ENCODE results near the gene PPIE.

Gene PPIE

GRCh38 chr1:39738622-39739366 is at the start of gene PPIE:
TSS of gene PPIE (plus strand) at chr1:39738882. CDS start at chr1:39738901, 19 bp downstream.
- DNase-seq (ENCODE audit: insufficient read length, low spot score) (peak; percentile 85), FAIRE-seq (no peak)
- TF ChIP-seq CTCF (IDR thresholded peaks at IDR 0.05; ENCODE audit: insufficient read depth, missing control alignments) = no peak

DNA sequence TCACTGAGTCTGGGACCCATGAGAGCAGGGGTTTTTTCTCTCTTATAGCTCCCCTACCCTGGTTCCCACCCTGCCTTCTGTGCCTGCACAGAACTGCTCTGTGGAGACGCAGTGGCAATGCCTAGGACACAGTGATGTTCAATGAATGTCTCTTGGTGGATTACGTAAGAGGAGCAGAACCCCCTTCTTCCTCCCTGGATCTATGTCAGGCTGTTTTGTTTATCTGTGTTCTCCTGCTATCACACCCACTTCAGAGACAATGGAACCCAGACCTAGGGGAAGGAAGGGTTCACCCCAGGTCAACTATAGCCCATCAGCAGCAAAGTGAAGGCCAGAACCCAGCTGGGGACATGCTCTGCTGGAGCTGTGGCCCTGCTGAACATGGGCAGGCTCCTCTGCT is 49.5 kb upstream of the PPIE start:
- DNase-seq (ENCODE audit: insufficient read length, low spot score) (no peak), FAIRE-seq (no peak)
- no peak for TF ChIP-seq CTCF (IDR thresholded peaks at IDR 0.05; ENCODE audit: insufficient read depth, missing control alignments)

DNA sequence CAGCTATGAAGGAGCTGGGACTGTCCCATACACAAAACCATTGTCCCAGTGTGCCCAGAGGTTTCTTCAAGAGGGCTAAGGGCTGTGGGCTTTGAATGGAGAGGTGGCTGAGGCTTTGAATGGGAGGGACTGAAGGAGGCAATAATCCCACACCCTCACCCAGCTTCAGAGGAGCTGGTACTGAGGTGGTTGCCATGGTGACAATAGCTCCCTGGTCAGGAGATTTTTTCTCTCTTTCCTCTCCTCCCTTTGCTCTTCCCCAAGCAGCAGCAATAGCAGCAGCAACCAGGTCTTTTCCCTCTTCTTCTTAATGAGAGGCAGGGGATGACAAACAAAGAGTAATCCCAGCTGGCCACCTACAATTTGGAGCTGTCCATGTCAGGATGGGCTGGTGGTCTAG is 49.0 kb upstream of the PPIE start:
- FAIRE-seq (no peak), DNase-seq (ENCODE audit: insufficient read length, low spot score) (no peak)
- no peak for TF ChIP-seq CTCF (IDR thresholded peaks at IDR 0.05; ENCODE audit: insufficient read depth, missing control alignments)

DNA sequence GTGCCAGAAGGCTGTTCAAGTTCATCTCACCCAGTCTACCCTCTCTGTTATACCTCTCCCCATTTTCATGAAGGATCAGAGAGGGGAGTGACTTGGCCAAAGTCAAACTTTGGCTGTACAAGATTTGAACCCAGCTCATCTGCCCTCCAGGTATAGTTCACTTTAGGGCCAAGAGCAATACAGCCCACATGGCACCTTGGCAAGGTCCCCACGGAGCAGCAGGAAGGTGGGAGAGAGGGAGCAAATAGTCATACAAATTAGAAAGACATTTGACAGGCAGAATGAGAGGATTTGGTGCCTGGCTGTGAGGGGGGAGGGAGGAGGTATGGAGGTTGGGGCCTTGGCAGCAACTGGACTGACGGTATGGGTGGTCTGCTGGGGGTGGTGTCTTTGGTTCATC is 48.5 kb upstream of the PPIE start:
- FAIRE-seq = no peak
- DNase-seq (ENCODE audit: insufficient read length, low spot score) = no peak
- no peak for TF ChIP-seq CTCF (IDR thresholded peaks at IDR 0.05; ENCODE audit: insufficient read depth, missing control alignments)

- FAIRE-seq (no peak), DNase-seq (ENCODE audit: insufficient read length, low spot score) (no peak)
- TF ChIP-seq CTCF (IDR thresholded peaks at IDR 0.05; ENCODE audit: insufficient read depth, missing control alignments) = no peak
Measured at GRCh38 chr1:39690794-39691382, 47.8 kb upstream of the PPIE start.

- FAIRE-seq = no peak
- peak; percentile 76 for DNase-seq (ENCODE audit: insufficient read length, low spot score)
- no peak for TF ChIP-seq CTCF (IDR thresholded peaks at IDR 0.05; ENCODE audit: insufficient read depth, missing control alignments)
Measured at GRCh38 chr1:39691383-39692151, 47.1 kb upstream of the PPIE start, which contains the start of gene HPCAL4. TSS of gene HPCAL4 (minus strand) at chr1:39691433. CDS start at chr1:39684603, 6,830 bp downstream.
